ENCODE measurements around the gene RAPGEF3.

DNA sequence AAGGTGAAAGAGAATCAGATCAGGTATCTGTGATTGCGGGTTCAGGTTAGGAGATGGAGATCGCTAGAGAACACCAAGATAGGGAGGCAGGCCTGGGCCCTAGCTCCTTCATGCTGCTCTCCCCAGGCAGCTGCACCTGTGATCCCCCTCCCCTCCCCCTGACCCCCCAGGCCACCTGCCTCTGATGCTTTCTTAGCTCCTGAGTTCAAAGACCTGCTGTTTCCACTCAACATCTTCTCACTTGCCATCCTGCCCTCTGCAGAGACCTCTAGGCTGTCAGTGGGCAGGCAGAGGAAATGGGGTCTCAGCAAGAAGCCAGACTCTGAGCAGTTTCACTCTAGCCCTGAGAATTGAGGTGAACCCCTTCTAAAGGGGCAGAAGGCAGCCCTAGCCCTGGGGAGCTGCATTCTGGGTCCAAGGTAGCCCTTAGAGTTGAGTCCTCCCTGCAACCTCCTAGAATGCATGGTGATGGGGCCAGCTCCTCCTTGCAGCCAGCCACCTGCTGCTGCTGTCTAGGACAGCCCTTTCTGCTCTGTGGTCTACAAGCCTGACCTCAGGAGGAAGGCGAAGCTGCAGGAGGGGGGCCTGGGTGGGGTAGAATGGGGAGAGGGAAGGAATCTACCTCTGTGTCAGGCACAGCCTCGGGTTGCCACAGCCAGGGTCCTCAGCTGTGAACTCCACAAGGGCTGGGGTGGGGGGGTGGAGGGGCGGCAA lies 8.0 kb upstream of the RAPGEF3 start:
- TF ChIP-seq CTCF (IDR thresholded peaks at IDR 0.05) = no peak
- no peak for TF ChIP-seq POLR2A (IDR thresholded peaks at IDR 0.05)

All from upper lobe of left lung (tissue), 4 donors.